ENCODE results near the gene HIVEP3.

DNA sequence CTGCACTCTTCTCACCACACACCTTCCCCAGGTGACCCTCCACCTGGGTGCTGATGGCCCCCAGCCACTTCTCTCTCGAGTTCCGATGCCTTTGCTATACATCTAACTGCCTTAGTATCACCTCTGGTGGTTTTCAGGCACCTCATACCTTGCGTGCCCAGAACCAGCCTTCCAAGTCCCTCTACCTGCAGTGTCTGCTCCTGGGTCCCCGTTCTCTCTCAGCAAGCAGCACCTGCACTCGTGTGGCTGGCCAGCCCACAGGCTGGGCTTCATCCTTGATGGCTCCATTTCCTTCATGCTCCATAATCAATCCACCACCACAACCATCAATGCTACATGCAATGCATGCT lies 385.0 kb downstream of the HIVEP3 start:
- no peak for TF ChIP-seq EZH2 (IDR thresholded peaks at IDR 0.05; ENCODE audit: borderline replicate concordance)
- TF ChIP-seq, protein P1, sequence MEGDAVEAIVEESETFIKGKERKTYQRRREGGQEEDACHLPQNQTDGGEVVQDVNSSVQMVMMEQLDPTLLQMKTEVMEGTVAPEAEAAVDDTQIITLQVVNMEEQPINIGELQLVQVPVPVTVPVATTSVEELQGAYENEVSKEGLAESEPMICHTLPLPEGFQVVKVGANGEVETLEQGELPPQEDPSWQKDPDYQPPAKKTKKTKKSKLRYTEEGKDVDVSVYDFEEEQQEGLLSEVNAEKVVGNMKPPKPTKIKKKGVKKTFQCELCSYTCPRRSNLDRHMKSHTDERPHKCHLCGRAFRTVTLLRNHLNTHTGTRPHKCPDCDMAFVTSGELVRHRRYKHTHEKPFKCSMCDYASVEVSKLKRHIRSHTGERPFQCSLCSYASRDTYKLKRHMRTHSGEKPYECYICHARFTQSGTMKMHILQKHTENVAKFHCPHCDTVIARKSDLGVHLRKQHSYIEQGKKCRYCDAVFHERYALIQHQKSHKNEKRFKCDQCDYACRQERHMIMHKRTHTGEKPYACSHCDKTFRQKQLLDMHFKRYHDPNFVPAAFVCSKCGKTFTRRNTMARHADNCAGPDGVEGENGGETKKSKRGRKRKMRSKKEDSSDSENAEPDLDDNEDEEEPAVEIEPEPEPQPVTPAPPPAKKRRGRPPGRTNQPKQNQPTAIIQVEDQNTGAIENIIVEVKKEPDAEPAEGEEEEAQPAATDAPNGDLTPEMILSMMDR (IDR thresholded peaks at IDR 0.05; ENCODE audit: poor library complexity): no peak
